ENCODE measurements around the gene REPS1.

GRCh38 chr6:138966870-138967269, 21.2 kb downstream of the REPS1 start:
- no peak for TF ChIP-seq GATA2 (IDR thresholded peaks at IDR 0.05; ENCODE audit: low read depth, low read length)
- TF ChIP-seq GATA3 (IDR thresholded peaks at IDR 0.05; ENCODE audit: low read depth, low read length) = no peak

Measured in SH-SY5Y (cell line).